Activated naive CD4-positive, alpha-beta T cell treated with anti-CD3 and anti-CD28 coated beads, Interleukin-2, amount 50 U/mL, for 72 hours (primary cell): Measurements from ENCODE around the gene LILRB4. TPM values are rescaled to one million over a fixed set of nuclear protein-coding genes. Genes with fewer than 3 reads are reported as not detected.
"Not testable (repeated sequence)": the region's sequence is repeated elsewhere in the genome, so short reads cannot be mapped to it uniquely, and the experiment has no call there.

Source experiments
- ATAC-seq, 2 donors: fragments of 150-1000 bp; cut with Tn5 transposase; 2 replicates each; pipeline ENCODE4 v1.10.0; 2021; ENCODE audit warnings: mild to moderate bottlenecking in 2 of 2, moderate library complexity in 2 of 2
- DNase-seq, 2 donors: peaks; one replicate each; pipeline ENCODE4 v3.0.0; 2021 to 2022; ENCODE audit warnings: low spot score in 2 of 2
- H3K27ac Mint-ChIP-seq, 2 donors: one replicate each; pipeline ENCODE4 v1.8.0; 2022; ENCODE audit warnings: mild to moderate bottlenecking in 2 of 2, mixed read lengths in 2 of 2
- H3K36me3 Mint-ChIP-seq, 2 donors: one replicate each; pipeline ENCODE4 v1.8.0; 2022; ENCODE audit warnings: mixed read lengths in 2 of 2
- H3K9me3 Mint-ChIP-seq, 2 donors: one replicate each; pipeline ENCODE4 v1.8.0; 2022; ENCODE audit warnings: mixed read lengths in 2 of 2
- total RNA-seq, 2 donors: library from RNA; stranded (reverse); gene quantifications; one replicate each; pipeline ENCODE4 v1.2.3, GENCODE V29; 2022

LILRB4 gene
- not detected for total RNA-seq

- no peak for ATAC-seq
- Mint-ChIP-seq H3K36me3 (no peaks in the 10 kb centered on the region), H3K27ac (no peak within 1 kb of the TSS), H3K9me3 (no peaks in the 10 kb centered on the region)
- no peak for DNase-seq
These were observed at the start of gene LILRB4 for GRCh38 chr19:54662730-54663129. Gene LILRB4 (plus strand): TSS chr19:54662985. CDS start chr19:54663034, 49 bp downstream.

- no peak for DNase-seq
- no peak for ATAC-seq
- H3K9me3 Mint-ChIP-seq, result peaks cover 0 to 8% of the 10 kb centered on the region in 2 donors
- peaks cover 0 to 2% of the 10 kb centered on the region in 2 donors for H3K36me3 Mint-ChIP-seq
- no peak overlapping the region for H3K27ac Mint-ChIP-seq
These were observed 48.1 kb upstream of the LILRB4 start for GRCh38 chr19:54614726-54615125.

- no peak for DNase-seq
- Mint-ChIP-seq H3K9me3 (peaks cover 0 to 8% of the 10 kb centered on the region in 2 donors), H3K27ac (no peak overlapping the region), H3K36me3 (no peaks in the 10 kb centered on the region)
- no peak for ATAC-seq
These were observed 46.7 kb upstream of the LILRB4 start for GRCh38 chr19:54616057-54616456.

- no peak for ATAC-seq
- no peak for DNase-seq
- Mint-ChIP-seq H3K36me3 (no peaks in the 10 kb centered on the region), H3K9me3 (peaks cover 0 to 8% of the 10 kb centered on the region in 2 donors), H3K27ac (no peak overlapping the region)
These were observed 45.8 kb upstream of the LILRB4 start for GRCh38 chr19:54616821-54617560.

GRCh38 chr19:54620464-54620863 is 42.3 kb upstream of the LILRB4 start:
- Mint-ChIP-seq H3K36me3 (no peaks in the 10 kb centered on the region), H3K27ac (no peak overlapping the region), H3K9me3 (no peaks in the 10 kb centered on the region)
- ATAC-seq (no peak), DNase-seq (no peak)

- peaks cover 0 to 2% of the 10 kb centered on the region in 2 donors for H3K36me3 Mint-ChIP-seq
- DNase-seq (no peak), ATAC-seq (no peak)
- H3K27ac Mint-ChIP-seq, result no peak overlapping the region
- H3K9me3 Mint-ChIP-seq, result no peaks in the 10 kb centered on the region
These were observed 40.4 kb upstream of the LILRB4 start for GRCh38 chr19:54622431-54622830.

GRCh38 chr19:54624234-54624633 is 38.6 kb upstream of the LILRB4 start:
- not testable (repeated sequence) for H3K9me3 Mint-ChIP-seq, ATAC-seq, DNase-seq, H3K27ac Mint-ChIP-seq, H3K36me3 Mint-ChIP-seq

GRCh38 chr19:54624934-54625730 is 37.7 kb upstream of the LILRB4 start:
- not testable (repeated sequence) for H3K9me3 Mint-ChIP-seq, H3K27ac Mint-ChIP-seq, ATAC-seq, DNase-seq, H3K36me3 Mint-ChIP-seq

GRCh38 chr19:54626757-54627156 is 36.0 kb upstream of the LILRB4 start:
- no peak for ATAC-seq
- DNase-seq, result no peak
- Mint-ChIP-seq H3K9me3 (no peaks in the 10 kb centered on the region), H3K36me3 (peaks cover 0 to 8% of the 10 kb centered on the region in 2 donors), H3K27ac (no peak overlapping the region)

- H3K9me3 Mint-ChIP-seq, DNase-seq, ATAC-seq, H3K36me3 Mint-ChIP-seq, H3K27ac Mint-ChIP-seq: not testable (repeated sequence)
These were observed 34.9 kb upstream of the LILRB4 start for GRCh38 chr19:54627912-54628311.

GRCh38 chr19:54630262-54630661 is 32.5 kb upstream of the LILRB4 start, which contains the start of gene LILRB1:
Gene LILRB1 (plus strand): TSS chr19:54630484. CDS start chr19:54631074, 590 bp downstream.
- not testable (repeated sequence) for H3K36me3 Mint-ChIP-seq, ATAC-seq, H3K27ac Mint-ChIP-seq, H3K9me3 Mint-ChIP-seq, DNase-seq

- DNase-seq, result no peak
- no peak for ATAC-seq
- Mint-ChIP-seq H3K9me3 (no peaks in the 10 kb centered on the region), H3K27ac (no peak overlapping the region), H3K36me3 (peaks cover 0 to 8% of the 10 kb centered on the region in 2 donors)
These were observed 32.0 kb upstream of the LILRB4 start for GRCh38 chr19:54630782-54631181.

GRCh38 chr19:54631489-54632337 is 31.1 kb upstream of the LILRB4 start:
- not testable (repeated sequence) for H3K9me3 Mint-ChIP-seq, H3K36me3 Mint-ChIP-seq, H3K27ac Mint-ChIP-seq, ATAC-seq, DNase-seq

- DNase-seq, ATAC-seq, H3K36me3 Mint-ChIP-seq, H3K27ac Mint-ChIP-seq, H3K9me3 Mint-ChIP-seq: not testable (repeated sequence)
These were observed 30.3 kb upstream of the LILRB4 start for GRCh38 chr19:54632517-54632916.

GRCh38 chr19:54633401-54633800 is 29.4 kb upstream of the LILRB4 start:
- no peak overlapping the region for H3K27ac Mint-ChIP-seq
- no peak for ATAC-seq
- H3K9me3 Mint-ChIP-seq, result no peaks in the 10 kb centered on the region

GRCh38 chr19:54636081-54636480 is 26.7 kb upstream of the LILRB4 start:
- not testable (repeated sequence) for DNase-seq, H3K27ac Mint-ChIP-seq, ATAC-seq, H3K36me3 Mint-ChIP-seq, H3K9me3 Mint-ChIP-seq

More at GRCh38 chr19:54633401-54633800, 29.4 kb upstream of the LILRB4 start:
- no peaks in the 10 kb centered on the region for H3K36me3 Mint-ChIP-seq
- DNase-seq, result no peak

- Mint-ChIP-seq H3K9me3 (no peaks in the 10 kb centered on the region), H3K36me3 (no peaks in the 10 kb centered on the region), H3K27ac (no peak overlapping the region)
- DNase-seq (no peak), ATAC-seq (no peak)
These were observed 24.1 kb upstream of the LILRB4 start for GRCh38 chr19:54638683-54639082.
